ENCODE data around the gene SGK1.

SGK1 gene

GRCh38 chr6:134318236-134318973 is 493 bp upstream of the SGK1 start:
- Histone ChIP-seq H3K4me3 (ENCODE audit: low read depth, low read length, poor library complexity, severe bottlenecking) (no peak overlapping the region), H4K20me1 (ENCODE audit: insufficient read depth, low read length) (no peaks in the 10 kb centered on the region), H3K9ac (ENCODE audit: low read length) (no peak overlapping the region), H3K27ac (ENCODE audit: low read depth, low read length, poor library complexity, severe bottlenecking) (no peak overlapping the region), H3K27me3 (ENCODE audit: insufficient read depth, low read length) (no peaks in the 10 kb centered on the region), H3K4me1 (ENCODE audit: insufficient read depth, low read length, severe bottlenecking) (no peaks in the 10 kb centered on the region), H3K79me2 (ENCODE audit: insufficient read depth, low read length) (no peaks in the 10 kb centered on the region), H3F3A (ENCODE audit: insufficient read depth, low read length) (no peaks in the 10 kb centered on the region), H2AFZ (ENCODE audit: low read length) (no peak overlapping the region), H3K4me2 (ENCODE audit: low read length) (no peak overlapping the region), H3K9me3 (ENCODE audit: low read length) (no peaks in the 10 kb centered on the region), H3K9me2 (ENCODE audit: low read depth, low read length) (no peaks in the 10 kb centered on the region), H3K36me3 (ENCODE audit: insufficient read depth, low read length) (no peaks in the 10 kb centered on the region)
- no peak for TF ChIP-seq EZH2 (IDR thresholded peaks at IDR 0.05; ENCODE audit: borderline replicate concordance, low read length)
- TF ChIP-seq CTCF (IDR thresholded peaks at IDR 0.05; ENCODE audit: low read length), result no peak

- H3K36me3 ChIP-seq (ENCODE audit: insufficient read depth, low read length), result no peaks in the 10 kb centered on the region
- no peak overlapping the region for H3K4me2 ChIP-seq (ENCODE audit: low read length)
- H3K9ac ChIP-seq (ENCODE audit: low read length), result no peak overlapping the region
- TF ChIP-seq EZH2 (IDR thresholded peaks at IDR 0.05; ENCODE audit: borderline replicate concordance, low read length) (no peak), CTCF (IDR thresholded peaks at IDR 0.05; ENCODE audit: low read length) (no peak)
- no peaks in the 10 kb centered on the region for H3K4me1 ChIP-seq (ENCODE audit: insufficient read depth, low read length, severe bottlenecking)
- H3K27ac ChIP-seq (ENCODE audit: low read depth, low read length, poor library complexity, severe bottlenecking), result no peak overlapping the region
- H3K27me3 ChIP-seq (ENCODE audit: insufficient read depth, low read length), result no peaks in the 10 kb centered on the region
- no peaks in the 10 kb centered on the region for H3K9me2 ChIP-seq (ENCODE audit: low read depth, low read length)
- H3K4me3 ChIP-seq (ENCODE audit: low read depth, low read length, poor library complexity, severe bottlenecking), result no peak overlapping the region
- H3F3A ChIP-seq (ENCODE audit: insufficient read depth, low read length), result no peaks in the 10 kb centered on the region
- no peaks in the 10 kb centered on the region for H3K9me3 ChIP-seq (ENCODE audit: low read length)
- H2AFZ ChIP-seq (ENCODE audit: low read length), result no peak overlapping the region
- H4K20me1 ChIP-seq (ENCODE audit: insufficient read depth, low read length), result no peaks in the 10 kb centered on the region
- no peaks in the 10 kb centered on the region for H3K79me2 ChIP-seq (ENCODE audit: insufficient read depth, low read length)
These were observed 1.0 kb downstream of the SGK1 start for GRCh38 chr6:134316733-134317431.

GRCh38 chr6:134315974-134316441 is 1.9 kb downstream of the SGK1 start:
- no peak overlapping the region for H3K4me3 ChIP-seq (ENCODE audit: low read depth, low read length, poor library complexity, severe bottlenecking)
- H3K27ac ChIP-seq (ENCODE audit: low read depth, low read length, poor library complexity, severe bottlenecking), result no peak overlapping the region
- H3K9me2 ChIP-seq (ENCODE audit: low read depth, low read length), result no peaks in the 10 kb centered on the region
- no peaks in the 10 kb centered on the region for H3K27me3 ChIP-seq (ENCODE audit: insufficient read depth, low read length)
- no peaks in the 10 kb centered on the region for H3K79me2 ChIP-seq (ENCODE audit: insufficient read depth, low read length)
- no peak overlapping the region for H3K9ac ChIP-seq (ENCODE audit: low read length)
- TF ChIP-seq EZH2 (IDR thresholded peaks at IDR 0.05; ENCODE audit: borderline replicate concordance, low read length) (no peak), CTCF (IDR thresholded peaks at IDR 0.05; ENCODE audit: low read length) (no peak)
- no peaks in the 10 kb centered on the region for H3K4me1 ChIP-seq (ENCODE audit: insufficient read depth, low read length, severe bottlenecking)
- H3F3A ChIP-seq (ENCODE audit: insufficient read depth, low read length), result no peaks in the 10 kb centered on the region
- H3K36me3 ChIP-seq (ENCODE audit: insufficient read depth, low read length), result no peaks in the 10 kb centered on the region
- H3K9me3 ChIP-seq (ENCODE audit: low read length), result no peaks in the 10 kb centered on the region
- H3K4me2 ChIP-seq (ENCODE audit: low read length), result no peak overlapping the region
- H4K20me1 ChIP-seq (ENCODE audit: insufficient read depth, low read length), result no peaks in the 10 kb centered on the region
- no peak overlapping the region for H2AFZ ChIP-seq (ENCODE audit: low read length)
